Lower leg skin (tissue), 3 donors: ENCODE data around the gene NR2E1.

Source experiments
- POLR2A ChIP-seq, 2 donors: fragments of 450-650 bp; IDR thresholded peaks; one replicate each; pipeline ENCODE4 v1.6.1; 2016 to 2017; ENCODE audit warnings: antibody characterized with exemption in 2 of 2, mild to moderate bottlenecking in 1 of 2, moderate library complexity in 1 of 2
- TF ChIP-seq, protein P1 (sequence below), 3 donors: fragments of 450-650 bp; IDR thresholded peaks; one replicate each; pipeline ENCODE4 v1.5.1; 2016; ENCODE audit warnings: antibody characterized with exemption in 3 of 3, mild to moderate bottlenecking in 3 of 3, moderate library complexity in 2 of 3

DNA sequence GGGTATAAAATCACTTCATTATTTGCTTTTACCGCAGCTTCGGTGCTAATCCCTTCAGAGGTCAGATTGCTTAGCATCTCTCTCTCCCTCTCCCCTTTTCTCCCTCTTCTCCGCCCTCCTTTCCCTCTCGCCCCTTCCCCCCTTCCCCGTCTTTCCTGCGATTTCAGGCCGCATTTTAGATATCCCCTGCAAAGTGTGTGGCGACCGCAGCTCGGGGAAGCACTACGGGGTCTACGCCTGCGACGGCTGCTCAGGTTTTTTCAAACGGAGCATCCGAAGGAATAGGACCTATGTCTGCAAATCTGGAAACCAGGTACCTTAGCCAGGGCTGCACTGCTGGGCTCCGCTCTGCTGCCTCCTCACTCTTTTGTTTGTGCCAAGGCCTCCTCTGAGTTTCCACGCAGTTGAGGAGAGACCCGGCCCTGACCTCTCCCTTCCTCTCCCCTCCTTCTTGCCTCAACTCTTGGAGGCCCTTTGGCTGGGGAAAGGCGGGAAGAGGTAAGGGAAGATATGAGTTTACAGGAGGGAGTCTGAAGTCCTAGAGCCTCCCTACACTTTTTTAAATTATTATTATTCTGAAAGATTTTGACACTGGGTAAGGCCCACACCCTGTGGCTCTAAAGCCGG lies 5.6 kb downstream of the NR2E1 start:
- TF ChIP-seq, protein P1, sequence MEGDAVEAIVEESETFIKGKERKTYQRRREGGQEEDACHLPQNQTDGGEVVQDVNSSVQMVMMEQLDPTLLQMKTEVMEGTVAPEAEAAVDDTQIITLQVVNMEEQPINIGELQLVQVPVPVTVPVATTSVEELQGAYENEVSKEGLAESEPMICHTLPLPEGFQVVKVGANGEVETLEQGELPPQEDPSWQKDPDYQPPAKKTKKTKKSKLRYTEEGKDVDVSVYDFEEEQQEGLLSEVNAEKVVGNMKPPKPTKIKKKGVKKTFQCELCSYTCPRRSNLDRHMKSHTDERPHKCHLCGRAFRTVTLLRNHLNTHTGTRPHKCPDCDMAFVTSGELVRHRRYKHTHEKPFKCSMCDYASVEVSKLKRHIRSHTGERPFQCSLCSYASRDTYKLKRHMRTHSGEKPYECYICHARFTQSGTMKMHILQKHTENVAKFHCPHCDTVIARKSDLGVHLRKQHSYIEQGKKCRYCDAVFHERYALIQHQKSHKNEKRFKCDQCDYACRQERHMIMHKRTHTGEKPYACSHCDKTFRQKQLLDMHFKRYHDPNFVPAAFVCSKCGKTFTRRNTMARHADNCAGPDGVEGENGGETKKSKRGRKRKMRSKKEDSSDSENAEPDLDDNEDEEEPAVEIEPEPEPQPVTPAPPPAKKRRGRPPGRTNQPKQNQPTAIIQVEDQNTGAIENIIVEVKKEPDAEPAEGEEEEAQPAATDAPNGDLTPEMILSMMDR (IDR thresholded peaks at IDR 0.05) = no peak
- no peak for TF ChIP-seq POLR2A (IDR thresholded peaks at IDR 0.05)
